GM21786 (cell line): ENCODE measurements around the gene ARL6IP6.

Source experiments
- ATAC-seq: cut with Tn5 transposase; IDR thresholded peaks from one replicate; pipeline ENCODE4 v1.9.1; 2021; ENCODE audit not compliant: unreplicated experiment

Gene ARL6IP6

DNA sequence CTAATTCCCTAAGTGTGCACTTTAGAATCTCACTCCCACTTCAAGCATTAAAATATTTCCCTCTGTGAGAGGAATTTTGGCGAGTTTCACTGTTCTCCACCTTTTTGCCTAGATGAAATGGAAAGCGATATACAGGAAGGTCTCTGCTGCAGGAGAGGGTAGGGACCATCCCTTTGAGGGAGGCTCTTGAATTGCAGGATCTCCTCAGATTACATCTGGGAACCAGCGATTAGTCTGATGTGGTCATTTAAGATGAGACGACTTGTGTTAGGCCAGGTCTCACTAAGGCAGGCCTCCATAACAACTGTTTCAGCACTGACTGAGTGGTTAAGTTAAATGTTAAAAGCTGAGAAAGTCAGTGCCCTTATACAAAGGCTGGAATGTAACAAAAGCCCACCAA lies 74.6 kb downstream of the ARL6IP6 start:
- ATAC-seq = no peak

DNA sequence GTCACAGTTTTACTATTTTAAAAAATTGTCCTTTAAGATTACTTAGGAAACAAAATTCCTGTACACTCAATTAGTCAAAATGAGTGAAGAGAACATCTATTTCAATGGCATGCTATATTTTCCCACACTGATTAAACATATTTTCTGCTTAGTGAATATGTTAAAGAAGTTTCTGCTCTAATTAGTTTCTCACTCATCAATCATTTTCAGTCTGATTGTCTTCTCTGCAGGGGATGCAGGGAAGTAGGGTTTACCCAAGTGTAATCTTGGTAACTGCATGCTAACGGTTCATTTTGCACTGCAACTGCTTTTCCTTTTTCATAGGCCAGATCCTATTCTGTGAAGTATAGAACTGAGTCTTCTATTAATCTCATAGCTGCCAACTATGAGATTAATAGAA lies 78.5 kb downstream of the ARL6IP6 start:
- no peak for ATAC-seq

DNA sequence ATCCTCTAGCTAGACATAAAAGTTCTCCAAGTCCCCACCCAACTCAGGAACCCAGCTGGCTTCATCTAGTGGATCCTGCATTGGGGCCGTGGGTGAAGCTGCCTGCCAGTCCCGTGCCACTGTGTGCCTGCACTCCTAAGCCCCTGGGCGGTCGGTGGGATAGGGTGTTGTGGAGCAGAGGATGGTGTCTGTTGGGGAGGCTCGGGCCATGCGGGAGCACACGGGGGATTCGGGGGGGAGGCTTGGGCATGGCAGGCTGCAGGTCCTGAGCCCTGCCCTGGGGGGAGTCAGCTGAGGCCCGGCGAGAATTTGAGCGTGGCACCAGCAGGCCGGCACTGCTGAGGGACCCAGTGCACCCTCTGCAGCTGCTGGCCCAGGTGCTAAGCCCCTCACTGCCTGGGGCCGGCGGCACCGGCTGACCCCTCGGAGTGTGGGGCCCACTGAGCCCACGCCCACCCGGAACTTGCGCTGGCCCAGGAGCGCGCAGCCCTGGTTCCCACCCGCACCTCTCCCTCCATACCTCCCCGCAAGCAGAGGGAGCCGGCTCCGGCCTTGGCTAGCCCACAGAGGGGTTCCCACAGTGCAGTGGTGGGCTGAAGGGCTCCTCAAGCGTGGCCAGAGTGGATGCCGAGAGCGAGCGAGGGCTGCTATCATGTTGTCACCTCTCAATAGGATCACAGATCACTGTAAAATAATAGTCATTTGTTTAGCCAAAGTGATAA lies 86.4 kb downstream of the ARL6IP6 start:
- no peak for ATAC-seq

DNA sequence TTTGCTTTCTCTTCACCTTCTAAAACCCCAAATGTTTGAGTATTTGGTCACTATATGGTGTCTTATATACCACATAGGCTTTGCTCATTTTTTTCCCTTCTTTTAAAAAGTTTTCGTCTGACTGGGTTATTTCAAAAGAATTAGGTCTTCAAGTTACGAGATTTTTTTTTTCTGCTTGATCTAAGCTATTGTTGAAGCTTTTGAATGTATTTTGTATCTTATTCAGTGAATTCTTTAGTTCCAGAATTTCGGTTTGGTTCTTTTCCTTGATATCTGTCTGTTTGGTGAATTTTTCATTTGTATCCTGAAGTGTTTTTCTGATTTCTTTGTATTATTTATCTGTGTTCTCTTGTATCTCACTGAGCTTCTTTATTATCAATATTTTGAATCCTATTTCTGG lies 93.5 kb downstream of the ARL6IP6 start:
- no peak for ATAC-seq
